KMS-11 (cell line): ENCODE measurements around the gene IGFBP4.

Source experiments
- H2AFZ ChIP-seq: fragments of 200-600 bp; sonication (generic); 2 replicates; pipeline ENCODE4 v1.6.1; 2016; ENCODE audit warnings: antibody characterized with exemption, mixed run types, low read depth
- H3K27ac ChIP-seq: fragments of 200-600 bp; sonication (generic); 2 replicates; pipeline ENCODE4 v1.6.1; 2016; ENCODE audit warnings: mild to moderate bottlenecking, mixed run types
- H3K27me3 ChIP-seq: fragments of 200-600 bp; sonication (generic); 2 replicates; pipeline ENCODE4 v1.6.1; 2017; ENCODE audit warnings: mild to moderate bottlenecking, low read depth, mixed run types, moderate library complexity; ENCODE audit not compliant: insufficient read depth
- H3K36me3 ChIP-seq: fragments of 200-600 bp; sonication (generic); 2 replicates; pipeline ENCODE4 v1.6.1; 2017; ENCODE audit warnings: mild to moderate bottlenecking, mixed run types; ENCODE audit not compliant: insufficient read depth
- H3K4me1 ChIP-seq: fragments of 200-600 bp; sonication (generic); 2 replicates; pipeline ENCODE4 v1.6.1; 2016; ENCODE audit warnings: mild to moderate bottlenecking, low read depth, mixed run types; ENCODE audit not compliant: poor library complexity, severe bottlenecking
- H3K4me2 ChIP-seq: fragments of 200-600 bp; sonication (generic); 2 replicates; pipeline ENCODE4 v1.7.0; 2016; ENCODE audit warnings: mild to moderate bottlenecking, mixed run types
- H3K4me3 ChIP-seq: fragments of 200-600 bp; sonication (generic); IDR thresholded peaks from 2 replicates; pipeline ENCODE4 v1.6.1; 2017; ENCODE audit warnings: low read depth, low read length, mixed read lengths; ENCODE audit not compliant: insufficient read depth
- H3K79me2 ChIP-seq: fragments of 200-600 bp; sonication (generic); 2 replicates; pipeline ENCODE4 v1.6.1; 2016; ENCODE audit warnings: low read depth, mixed run types; ENCODE audit not compliant: insufficient read depth
- H3K9ac ChIP-seq: fragments of 200-600 bp; sonication (generic); 2 replicates; pipeline ENCODE4 v1.6.1; 2016; ENCODE audit warnings: mild to moderate bottlenecking, mixed run types
- H4K20me1 ChIP-seq: fragments of 200-600 bp; sonication (generic); 2 replicates; pipeline ENCODE4 v1.6.1; 2016; ENCODE audit warnings: mild to moderate bottlenecking, mixed run types; ENCODE audit not compliant: insufficient read depth
- CTCF ChIP-seq: fragments of 200-600 bp; sonication (generic); conservative IDR thresholded peaks from 2 replicates; pipeline ENCODE4 v1.6.1; 2017; ENCODE audit warnings: low read depth, mild to moderate bottlenecking, antibody characterized with exemption, low read length, moderate library complexity, mixed read lengths

Gene IGFBP4

GRCh38 chr17:40481106-40481505, 37.9 kb downstream of the IGFBP4 start:
- no peaks in the 10 kb centered on the region for H4K20me1 ChIP-seq
- H3K27ac ChIP-seq, result no peak overlapping the region
- H3K9ac ChIP-seq, result no peak overlapping the region
- H3K4me2 ChIP-seq, result no peak overlapping the region
- H2AFZ ChIP-seq, result no peak overlapping the region
- peaks cover 9% of the 10 kb centered on the region for H3K4me1 ChIP-seq
- no peak overlapping the region for H3K4me3 ChIP-seq
- no peaks in the 10 kb centered on the region for H3K36me3 ChIP-seq
- TF ChIP-seq CTCF, result no peak
- H3K79me2 ChIP-seq, result no peaks in the 10 kb centered on the region
- H3K27me3 ChIP-seq, result no peaks in the 10 kb centered on the region; the same call in 1 of the 2 replicates

- Histone ChIP-seq H3K4me1 (peaks cover 4% of the 10 kb centered on the region), H3K27ac (no peak overlapping the region), H3K79me2 (no peaks in the 10 kb centered on the region), H3K27me3 (no peaks in the 10 kb centered on the region; the same call in 1 of the 2 replicates), H3K4me2 (no peak overlapping the region), H3K36me3 (no peaks in the 10 kb centered on the region), H3K4me3 (no peak overlapping the region), H4K20me1 (no peaks in the 10 kb centered on the region), H3K9ac (no peak overlapping the region), H2AFZ (no peak overlapping the region)
- TF ChIP-seq CTCF, result no peak
These were observed 39.5 kb downstream of the IGFBP4 start for GRCh38 chr17:40482722-40483121.

GRCh38 chr17:40483679-40484078, 40.4 kb downstream of the IGFBP4 start:
- Histone ChIP-seq H3K9ac (no peak overlapping the region), H3K36me3 (no peaks in the 10 kb centered on the region), H2AFZ (no peak overlapping the region), H3K27me3 (no peaks in the 10 kb centered on the region; the same call in 1 of the 2 replicates), H3K4me2 (no peak overlapping the region), H3K27ac (no peak overlapping the region), H3K79me2 (no peaks in the 10 kb centered on the region), H4K20me1 (no peaks in the 10 kb centered on the region), H3K4me1 (peaks cover 4% of the 10 kb centered on the region), H3K4me3 (no peak overlapping the region)
- no peak for TF ChIP-seq CTCF

GRCh38 chr17:40484285-40484972, 41.2 kb downstream of the IGFBP4 start:
- Histone ChIP-seq H2AFZ (no peak overlapping the region), H4K20me1 (no peaks in the 10 kb centered on the region), H3K79me2 (no peaks in the 10 kb centered on the region), H3K36me3 (no peaks in the 10 kb centered on the region), H3K27me3 (no peaks in the 10 kb centered on the region; the same call in 1 of the 2 replicates), H3K4me2 (no peak overlapping the region), H3K4me3 (no peak overlapping the region), H3K9ac (no peak overlapping the region), H3K27ac (no peak overlapping the region), H3K4me1 (peaks cover 4% of the 10 kb centered on the region)
- TF ChIP-seq CTCF, result no peak
